ENCODE results near the gene KRT34.

- TF ChIP-seq CTCF (conservative IDR thresholded peaks at IDR 0.05; ENCODE audit: low read depth in 2 of 2) (no peak), CREB1 (CRISPR knock-in tag; IDR thresholded peaks at IDR 0.05; ENCODE audit: low read depth) (no peak)
Observed at GRCh38 chr17:41382394-41382793, 288 bp upstream of the KRT34 start.
